ENCODE data around the gene HOXA11. TPM values are rescaled to one million over a fixed set of nuclear protein-coding genes. Genes with fewer than 3 reads are reported as not detected.

The HOXA11 gene
- total RNA-seq, 6 experiments from 2014 or later, result 33.1 to 42.1 (median 39.1) TPM

DNA sequence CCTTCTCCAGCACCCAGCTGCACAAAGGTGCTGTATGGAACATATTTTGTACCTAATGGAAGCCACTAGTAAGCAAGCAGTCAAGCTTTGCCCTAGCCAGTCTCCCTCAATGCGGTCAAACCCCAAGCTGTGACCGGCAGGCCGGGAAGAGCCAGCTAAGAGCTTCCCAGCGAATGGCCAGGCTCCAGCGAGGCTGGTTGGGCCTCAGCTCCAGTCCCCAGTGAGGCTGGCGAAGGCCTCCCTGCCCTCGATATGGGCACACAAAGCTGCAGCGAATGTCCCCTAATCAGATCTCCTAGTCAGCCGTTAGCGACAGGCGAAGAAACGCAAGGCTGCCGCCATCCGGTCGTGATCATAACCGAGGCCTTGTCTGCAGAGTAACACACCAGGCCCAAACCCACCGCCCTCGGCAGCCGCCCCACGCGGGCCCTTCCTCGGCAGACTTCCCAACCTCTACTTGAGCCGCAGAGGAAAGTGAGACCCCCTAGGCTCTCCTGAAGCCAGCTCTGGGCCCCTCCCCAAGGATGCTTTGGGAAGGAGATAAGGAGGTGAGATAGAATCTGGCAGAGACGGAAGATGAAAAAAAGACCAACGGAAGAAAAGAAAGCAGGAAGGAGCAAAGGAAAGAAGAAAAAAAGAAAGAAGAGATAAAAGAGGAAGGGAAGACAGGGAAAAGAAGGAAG, 16.6 kb downstream of the HOXA11 start:
- Mint-ChIP-seq H3K27ac (peak overlapping the region; percentile 99), H3K9me3 (no peaks in the 10 kb centered on the region), H3K36me3 (ENCODE audit: low read depth) (peaks cover 65% of the 10 kb centered on the region), H3K4me3 (peak overlapping the region; percentile 96), H3K27me3 (ENCODE audit: insufficient read depth) (peaks cover 33% of the 10 kb centered on the region), H3K4me1 (ENCODE audit: low read depth) (peaks cover 41% of the 10 kb centered on the region)
- DNase-seq, result peak; percentile 70
- TF ChIP-seq, protein P1, sequence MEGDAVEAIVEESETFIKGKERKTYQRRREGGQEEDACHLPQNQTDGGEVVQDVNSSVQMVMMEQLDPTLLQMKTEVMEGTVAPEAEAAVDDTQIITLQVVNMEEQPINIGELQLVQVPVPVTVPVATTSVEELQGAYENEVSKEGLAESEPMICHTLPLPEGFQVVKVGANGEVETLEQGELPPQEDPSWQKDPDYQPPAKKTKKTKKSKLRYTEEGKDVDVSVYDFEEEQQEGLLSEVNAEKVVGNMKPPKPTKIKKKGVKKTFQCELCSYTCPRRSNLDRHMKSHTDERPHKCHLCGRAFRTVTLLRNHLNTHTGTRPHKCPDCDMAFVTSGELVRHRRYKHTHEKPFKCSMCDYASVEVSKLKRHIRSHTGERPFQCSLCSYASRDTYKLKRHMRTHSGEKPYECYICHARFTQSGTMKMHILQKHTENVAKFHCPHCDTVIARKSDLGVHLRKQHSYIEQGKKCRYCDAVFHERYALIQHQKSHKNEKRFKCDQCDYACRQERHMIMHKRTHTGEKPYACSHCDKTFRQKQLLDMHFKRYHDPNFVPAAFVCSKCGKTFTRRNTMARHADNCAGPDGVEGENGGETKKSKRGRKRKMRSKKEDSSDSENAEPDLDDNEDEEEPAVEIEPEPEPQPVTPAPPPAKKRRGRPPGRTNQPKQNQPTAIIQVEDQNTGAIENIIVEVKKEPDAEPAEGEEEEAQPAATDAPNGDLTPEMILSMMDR (IDR thresholded peaks at IDR 0.05), result peak; percentile 38; the same call in 1 of the 2 replicates

GRCh38 chr7:27167916-27168264, 17.1 kb downstream of the HOXA11 start:
- Mint-ChIP-seq H3K36me3 (ENCODE audit: low read depth) (peaks cover 70% of the 10 kb centered on the region), H3K9me3 (no peaks in the 10 kb centered on the region), H3K27me3 (ENCODE audit: insufficient read depth) (peaks cover 33% of the 10 kb centered on the region), H3K27ac (peak overlapping the region; percentile 99), H3K4me1 (ENCODE audit: low read depth) (peaks cover 41% of the 10 kb centered on the region), H3K4me3 (peak overlapping the region; percentile 96)
- TF ChIP-seq, protein P1 (IDR thresholded peaks at IDR 0.05), result no peak
- peak; percentile 65 for DNase-seq

DNA sequence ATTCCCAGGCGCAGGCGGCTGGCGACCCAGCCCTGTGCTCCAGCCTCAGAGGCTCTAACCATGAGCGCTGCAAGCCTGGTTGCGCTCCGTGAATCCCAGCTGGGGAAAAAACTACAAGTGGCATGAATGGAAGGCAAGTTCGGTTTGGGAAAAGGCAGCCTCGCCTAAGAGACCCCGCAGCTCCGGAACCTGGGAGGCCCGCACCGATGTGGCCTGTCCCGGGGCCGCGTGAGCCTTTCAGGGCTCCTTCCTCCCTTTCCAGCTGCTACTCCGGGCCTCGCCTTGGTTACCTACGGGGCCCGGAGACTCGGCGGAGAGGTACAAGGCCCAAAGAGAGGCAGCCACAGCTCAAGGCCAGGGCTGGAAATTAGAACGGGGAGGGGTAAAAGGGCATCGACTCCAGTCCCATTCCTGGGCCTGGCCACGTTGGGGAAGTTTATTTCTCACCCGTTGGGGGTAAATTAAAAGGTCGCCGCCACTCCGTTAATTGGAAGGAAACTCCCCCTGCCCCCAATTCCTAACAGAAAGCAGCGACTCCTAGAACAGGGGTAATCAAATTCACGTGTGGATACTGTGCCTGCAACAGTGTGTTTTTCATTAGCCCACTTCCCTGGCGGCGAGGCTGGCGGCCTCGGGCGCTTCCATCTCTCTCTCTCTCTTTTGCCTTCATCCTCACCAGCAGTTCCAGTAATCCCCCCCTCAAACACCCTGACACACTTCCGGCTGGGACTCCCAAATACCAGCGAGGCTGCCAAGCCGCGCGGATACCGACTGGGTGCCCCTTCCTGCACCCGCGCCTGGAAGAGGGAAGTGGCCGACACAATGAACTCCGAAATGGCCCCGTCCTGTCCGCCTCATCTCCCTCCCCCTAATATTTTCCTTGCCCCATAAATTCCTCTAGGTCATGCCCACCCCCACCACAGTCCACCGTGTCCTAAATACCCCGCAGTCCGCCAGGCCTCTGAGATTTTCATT, 18.2 kb downstream of the HOXA11 start:
- peaks cover 27% of the 10 kb centered on the region for H3K27me3 Mint-ChIP-seq (ENCODE audit: insufficient read depth)
- no peaks in the 10 kb centered on the region for H3K9me3 Mint-ChIP-seq
- DNase-seq, result peak; percentile 66
- H3K4me3 Mint-ChIP-seq, result peak overlapping the region; percentile 96
- TF ChIP-seq, protein P1 (IDR thresholded peaks at IDR 0.05), result no peak
- peaks cover 33% of the 10 kb centered on the region for H3K4me1 Mint-ChIP-seq (ENCODE audit: low read depth)
- H3K36me3 Mint-ChIP-seq (ENCODE audit: low read depth), result peaks cover 72% of the 10 kb centered on the region
- peak overlapping the region; percentile 99 for H3K27ac Mint-ChIP-seq

- H3K4me3 Mint-ChIP-seq, result peak overlapping the region; percentile 96
- peak overlapping the region; percentile 99 for H3K27ac Mint-ChIP-seq
- peaks cover 19% of the 10 kb centered on the region for H3K27me3 Mint-ChIP-seq (ENCODE audit: insufficient read depth)
These were observed 19.0 kb downstream of the HOXA11 start for GRCh38 chr7:27165996-27166530.

More at GRCh38 chr7:27165996-27166530, 19.0 kb downstream of the HOXA11 start:
- Mint-ChIP-seq H3K9me3 (no peaks in the 10 kb centered on the region), H3K36me3 (ENCODE audit: low read depth) (peaks cover 64% of the 10 kb centered on the region), H3K4me1 (ENCODE audit: low read depth) (peaks cover 25% of the 10 kb centered on the region)
- TF ChIP-seq, protein P1 (IDR thresholded peaks at IDR 0.05), result no peak
- peak; percentile 64 for DNase-seq

Data from HFFc6 (cell line).